Measurements from ENCODE around the gene TSPEAR. TPM values are rescaled to one million over a fixed set of nuclear protein-coding genes. Genes with fewer than 3 reads are reported as not detected.

Gene TSPEAR
- polyA plus RNA-seq, 1 of the 3 experiments (the other 2 are of a cell fraction), result 0.08 TPM

- H3F3A ChIP-seq (replicated peaks; ENCODE audit: insufficient read depth), result no peaks in the 10 kb centered on the region
- H3K9me3 ChIP-seq, result no peaks in the 10 kb centered on the region
- CTCF ChIA-PET, result interaction anchor here (0.7 to 2.8 kb wide), 3 partner anchors 23 to 140 kb away, joined by 3 to 12 read pairs (median 4); partner anchors contain the start of genes CFAP410 and LRRC3
- 77% methylated on average over 5 of the region's 5 CpGs for WGBS (ENCODE audit: low lambda C conversion rate)
- POLR2A ChIA-PET, result no interaction called here
- DNase-seq, result no peak
- no peak for TF ChIP-seq USF1 (IDR thresholded peaks at IDR 0.05; ENCODE audit: borderline replicate concordance, low read depth)
- TF ChIP-seq MXI1 (IDR thresholded peaks at IDR 0.05; ENCODE audit: low read depth, low read length), result no peak
- no peak for TF ChIP-seq FOXM1 (IDR thresholded peaks at IDR 0.05; ENCODE audit: low read depth)
- TF ChIP-seq NRF1 (IDR thresholded peaks at IDR 0.05; ENCODE audit: low read depth, low read length), result no peak
- TF ChIP-seq NFIC (IDR thresholded peaks at IDR 0.05; ENCODE audit: borderline replicate concordance), result no peak
- no peak for TF ChIP-seq REST (IDR thresholded peaks at IDR 0.05; ENCODE audit: low read depth, low read length)
- TF ChIP-seq GATA2 (CRISPR knock-in tag; IDR thresholded peaks at IDR 0.05), result no peak
- no peak for TF ChIP-seq ZBTB33 (IDR thresholded peaks at IDR 0.05; ENCODE audit: borderline replicate concordance, low read depth)
- no peak for TF ChIP-seq PBX3 (IDR thresholded peaks at IDR 0.05)
- TF ChIP-seq POLR2AphosphoS5 (IDR thresholded peaks at IDR 0.05; ENCODE audit: low read depth, low read length), result no peak
- TF ChIP-seq RFX5 (IDR thresholded peaks at IDR 0.05; ENCODE audit: low read length), result no peak
- no peak for TF ChIP-seq EP300 (IDR thresholded peaks at IDR 0.05; ENCODE audit: borderline replicate concordance in 1 of 2, low read depth in 1 of 2, low read length in 1 of 2)
- no peak for TF ChIP-seq ELF1 (IDR thresholded peaks at IDR 0.05)
- TF ChIP-seq TAF1 (IDR thresholded peaks at IDR 0.05; ENCODE audit: borderline replicate concordance, low read depth, low read length), result no peak
- TF ChIP-seq CTCF (IDR thresholded peaks at IDR 0.05), result no peak
- TF ChIP-seq RXRA (IDR thresholded peaks at IDR 0.05; ENCODE audit: borderline replicate concordance, low read depth), result no peak
- no peak for TF ChIP-seq SMC3 (IDR thresholded peaks at IDR 0.05; ENCODE audit: low read depth, low read length)
- no peaks in the 10 kb centered on the region for H3K79me2 ChIP-seq (ENCODE audit: insufficient read depth)
- no peaks in the 10 kb centered on the region for H3K9me2 ChIP-seq
- no peak overlapping the region for H3K9ac ChIP-seq
- H4K20me1 ChIP-seq (ENCODE audit: insufficient read depth), result no peaks in the 10 kb centered on the region
- no peak overlapping the region for H2AFZ ChIP-seq (ENCODE audit: low read depth)
- no peaks in the 10 kb centered on the region for H3K4me1 ChIP-seq (ENCODE audit: control insufficient read depth in 1 of 2, insufficient read depth in 2 of 2, low read depth in 1 of 2, low read length in 1 of 2)
- H3K27ac ChIP-seq (ENCODE audit: low read depth in 2 of 2, low read length in 1 of 2), result no peak overlapping the region
- no peak overlapping the region for H3K4me2 ChIP-seq
- no peaks in the 10 kb centered on the region for H3K36me3 ChIP-seq (replicated peaks in 1 of 2; ENCODE audit: control insufficient read depth in 1 of 2, insufficient read depth in 2 of 2, low read length in 1 of 2)
- H3K27me3 ChIP-seq (ENCODE audit: insufficient read depth), result peaks cover 9% of the 10 kb centered on the region; the same call in 1 of the 2 replicates
- H3K4me3 ChIP-seq (ENCODE audit: low read depth in 2 of 2, low read length in 1 of 2), result no peak overlapping the region
Measured at GRCh38 chr21:44478801-44479167, 232.6 kb downstream of the TSPEAR start.

All from SK-N-SH (cell line).